Astrocyte of the spinal cord (primary cell): Measurements from ENCODE around the gene SRGAP1.

ENCODE experiments used
- DNase-seq: peaks from one replicate; pipeline ENCODE4 v3.0.0; 2011; ENCODE audit warnings: low read depth, low spot score
- H3K4me3 ChIP-seq: 2 replicates; pipeline ENCODE4 v1.5.1; 2011; ENCODE audit warnings: low read depth, mild to moderate bottlenecking, low read length, moderate library complexity
- in situ Hi-C: cut with HindIII; loops from 2 replicates; pipeline ENCODE4 v1.10.0; 2017; ENCODE audit warnings: low sequenced_read_pairs
- TF ChIP-seq, protein P1 (sequence below): IDR thresholded peaks from 2 replicates; pipeline ENCODE4 v1.5.1; 2012; ENCODE audit warnings: low read depth, mild to moderate bottlenecking, low read length, inconsistent platforms

SRGAP1 gene

DNA sequence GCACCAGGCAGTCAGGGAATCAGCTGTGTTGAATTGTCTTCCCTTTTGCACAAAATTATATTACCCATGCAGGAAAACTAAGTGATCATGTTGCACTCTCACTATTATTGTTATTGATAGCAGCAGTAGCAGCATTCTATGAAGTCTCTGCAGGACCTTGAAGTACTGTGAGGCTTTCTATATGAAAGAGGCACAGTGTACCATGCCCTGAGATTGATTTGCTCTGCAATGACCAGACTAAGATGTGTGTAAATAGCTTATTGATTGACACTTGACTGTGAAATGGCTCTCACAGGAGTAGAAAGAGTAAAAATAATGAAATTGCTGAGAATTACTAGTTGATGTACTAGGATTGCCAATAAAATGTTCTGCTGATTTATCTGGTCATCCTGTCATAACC lies 277.7 kb downstream of the SRGAP1 start:
- in situ Hi-C loops = no loop called here

DNA sequence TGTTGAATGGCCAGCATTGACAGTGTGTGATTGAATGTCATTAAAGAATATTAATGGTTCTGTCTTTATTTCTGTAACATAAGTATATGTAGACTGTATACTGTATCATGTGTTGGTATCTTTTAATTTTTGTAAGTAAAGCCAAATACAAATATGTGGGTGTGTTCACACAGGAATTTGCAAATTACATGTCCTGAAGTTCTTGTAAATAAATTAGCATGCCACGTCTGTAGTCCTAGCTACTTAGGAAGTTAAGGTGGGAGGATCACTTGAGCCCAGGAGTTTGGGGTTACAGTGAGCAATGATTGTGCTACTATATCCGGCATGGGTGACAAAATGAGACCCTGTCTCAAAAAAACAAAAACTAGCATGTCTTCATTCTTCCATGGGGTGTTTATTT lies 278.5 kb downstream of the SRGAP1 start:
- H3K4me3 ChIP-seq = no peak overlapping the region
- in situ Hi-C loops = no loop called here
- no peak for DNase-seq
- TF ChIP-seq, protein P1, sequence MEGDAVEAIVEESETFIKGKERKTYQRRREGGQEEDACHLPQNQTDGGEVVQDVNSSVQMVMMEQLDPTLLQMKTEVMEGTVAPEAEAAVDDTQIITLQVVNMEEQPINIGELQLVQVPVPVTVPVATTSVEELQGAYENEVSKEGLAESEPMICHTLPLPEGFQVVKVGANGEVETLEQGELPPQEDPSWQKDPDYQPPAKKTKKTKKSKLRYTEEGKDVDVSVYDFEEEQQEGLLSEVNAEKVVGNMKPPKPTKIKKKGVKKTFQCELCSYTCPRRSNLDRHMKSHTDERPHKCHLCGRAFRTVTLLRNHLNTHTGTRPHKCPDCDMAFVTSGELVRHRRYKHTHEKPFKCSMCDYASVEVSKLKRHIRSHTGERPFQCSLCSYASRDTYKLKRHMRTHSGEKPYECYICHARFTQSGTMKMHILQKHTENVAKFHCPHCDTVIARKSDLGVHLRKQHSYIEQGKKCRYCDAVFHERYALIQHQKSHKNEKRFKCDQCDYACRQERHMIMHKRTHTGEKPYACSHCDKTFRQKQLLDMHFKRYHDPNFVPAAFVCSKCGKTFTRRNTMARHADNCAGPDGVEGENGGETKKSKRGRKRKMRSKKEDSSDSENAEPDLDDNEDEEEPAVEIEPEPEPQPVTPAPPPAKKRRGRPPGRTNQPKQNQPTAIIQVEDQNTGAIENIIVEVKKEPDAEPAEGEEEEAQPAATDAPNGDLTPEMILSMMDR = no peak

More for the DNA sequence above, 277.7 kb downstream of the SRGAP1 start:
- no peak for DNase-seq
- H3K4me3 ChIP-seq = no peak overlapping the region
- TF ChIP-seq, protein P1 = no peak

DNA sequence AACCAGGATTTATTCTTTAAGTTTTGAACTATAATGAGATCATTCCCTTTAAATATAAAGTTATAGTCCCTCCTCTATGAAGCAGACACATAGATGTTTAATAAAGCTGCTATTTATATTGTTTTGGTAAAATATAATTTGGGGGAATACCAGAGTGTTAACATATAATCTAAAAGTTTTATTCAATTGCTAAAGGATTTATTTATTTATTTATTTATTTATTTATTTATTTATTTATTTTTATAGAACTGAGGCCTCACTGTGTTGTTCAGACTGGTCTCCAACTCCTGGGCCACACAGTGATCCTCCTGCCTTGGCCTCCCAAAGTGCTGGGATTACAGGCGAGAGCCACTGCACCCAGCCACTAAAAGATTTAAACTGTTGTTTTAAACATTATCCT lies 278.9 kb downstream of the SRGAP1 start:
- TF ChIP-seq, protein P1 = no peak
- no peak for DNase-seq
- no peak overlapping the region for H3K4me3 ChIP-seq
- in situ Hi-C loops = no loop called here

DNA sequence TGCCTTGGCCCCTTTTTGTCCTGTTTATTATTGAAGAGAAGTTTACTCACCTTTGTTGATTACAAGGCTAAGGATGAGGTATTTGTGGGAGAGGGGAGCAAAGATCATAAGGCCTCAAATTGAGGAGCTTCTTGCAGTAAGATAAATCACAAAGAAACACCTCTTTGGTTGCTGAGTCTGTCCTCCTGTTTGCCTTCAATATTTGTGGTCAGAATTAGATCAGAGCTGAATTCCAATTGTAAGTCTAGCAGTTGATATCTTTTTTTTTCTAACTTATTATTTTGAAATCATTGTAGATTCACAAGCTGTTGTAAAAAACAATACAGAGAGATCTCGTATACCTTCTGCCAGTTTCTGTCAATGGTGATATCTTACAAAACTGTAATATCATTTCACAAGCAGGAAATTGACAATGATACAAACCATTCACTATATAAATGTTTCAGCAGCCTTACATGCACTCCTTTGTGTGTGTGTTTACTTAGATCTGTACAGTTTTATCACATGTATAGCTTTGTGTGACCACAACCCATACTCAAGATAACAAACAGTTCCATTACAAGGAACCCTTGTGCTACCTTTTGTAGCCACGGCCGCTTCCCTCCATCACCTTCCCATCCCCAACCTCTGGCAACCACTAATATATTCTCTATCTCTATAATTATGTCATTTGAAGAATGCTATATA lies 280.2 kb downstream of the SRGAP1 start:
- DNase-seq = no peak
- TF ChIP-seq, protein P1 = no peak
- no peak overlapping the region for H3K4me3 ChIP-seq
- in situ Hi-C loops = no loop called here

DNA sequence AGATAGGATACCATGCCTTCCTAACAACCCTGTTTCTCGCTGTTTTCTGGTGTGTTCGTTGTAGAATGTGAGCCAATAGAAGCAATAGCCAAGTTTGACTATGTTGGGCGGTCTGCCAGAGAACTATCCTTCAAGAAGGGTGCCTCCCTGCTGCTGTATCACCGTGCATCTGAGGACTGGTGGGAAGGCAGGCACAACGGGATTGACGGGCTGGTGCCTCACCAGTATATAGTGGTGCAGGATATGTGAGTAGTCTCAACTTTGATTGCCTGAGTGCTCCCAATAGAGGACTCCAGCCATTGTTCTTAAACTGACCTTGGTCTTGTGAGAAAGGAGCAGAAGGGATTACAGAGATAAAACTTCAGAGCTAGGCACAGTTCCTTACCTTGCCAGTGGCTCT lies 281.4 kb downstream of the SRGAP1 start:
- in situ Hi-C loops = no loop called here
- DNase-seq = no peak
- no peak overlapping the region for H3K4me3 ChIP-seq
- TF ChIP-seq, protein P1 = no peak

DNA sequence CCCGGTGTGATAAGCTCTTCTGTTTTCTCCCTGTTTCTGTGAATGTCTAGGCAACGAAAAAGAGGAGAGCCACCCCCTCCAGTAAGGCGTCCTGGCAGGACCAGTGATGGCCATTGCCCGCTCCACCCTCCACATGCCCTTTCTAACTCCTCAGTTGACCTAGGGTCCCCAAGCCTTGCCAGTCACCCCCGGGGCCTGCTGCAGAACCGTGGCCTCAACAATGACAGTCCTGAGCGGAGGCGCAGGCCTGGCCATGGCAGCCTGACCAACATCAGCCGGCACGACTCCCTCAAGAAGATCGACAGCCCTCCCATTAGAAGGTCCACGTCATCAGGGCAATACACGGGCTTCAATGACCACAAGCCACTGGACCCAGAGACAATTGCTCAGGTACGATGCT lies 283.3 kb downstream of the SRGAP1 start:
- in situ Hi-C loops = no loop called here
- H3K4me3 ChIP-seq = no peak overlapping the region
- TF ChIP-seq, protein P1 = no peak
- DNase-seq = no peak
